Stimulated activated naive CD4-positive, alpha-beta T cell treated with Interleukin-2 at 50 U/mL for 16 hours (primary cell): ENCODE measurements around the gene CELSR3.

Experiments
- DNase-seq: peaks from one replicate; lab custom pipeline; 2025; lab: John Stamatoyannopoulos, UW

The CELSR3 gene

GRCh38 chr3:48662753-48663488 lies at the start of gene CELSR3:
TSS of gene CELSR3 (minus strand) at chr3:48662886. CDS start at chr3:48662634, 252 bp downstream.
- DNase-seq: peak; percentile 65

- no peak for DNase-seq
Observed at GRCh38 chr3:48711727-48712126, 49.0 kb upstream of the CELSR3 start.

- no peak for DNase-seq
Observed at GRCh38 chr3:48709051-48709461, 46.4 kb upstream of the CELSR3 start.

- no peak for DNase-seq
Observed at GRCh38 chr3:48708481-48708889, 45.8 kb upstream of the CELSR3 start.

- DNase-seq: no peak
Observed at GRCh38 chr3:48707157-48707556, 44.5 kb upstream of the CELSR3 start.

- no peak for DNase-seq
Observed at GRCh38 chr3:48702320-48702920, 39.7 kb upstream of the CELSR3 start.

- DNase-seq: no peak
Observed at GRCh38 chr3:48700731-48701405, 38.2 kb upstream of the CELSR3 start.

- no peak for DNase-seq
Observed at GRCh38 chr3:48698891-48699290, 36.2 kb upstream of the CELSR3 start.

- no peak for DNase-seq
Observed at GRCh38 chr3:48697952-48698351, 35.3 kb upstream of the CELSR3 start.

GRCh38 chr3:48696601-48697000 lies 33.9 kb upstream of the CELSR3 start:
- DNase-seq: no peak

- DNase-seq: no peak
Observed at GRCh38 chr3:48696156-48696555, 33.5 kb upstream of the CELSR3 start.

GRCh38 chr3:48695393-48695753 lies 32.7 kb upstream of the CELSR3 start:
- no peak for DNase-seq

- DNase-seq: no peak
Observed at GRCh38 chr3:48694610-48695392, 32.1 kb upstream of the CELSR3 start.

GRCh38 chr3:48693826-48694225 lies 31.1 kb upstream of the CELSR3 start:
- no peak for DNase-seq

- no peak for DNase-seq
Observed at GRCh38 chr3:48692551-48692950, 29.9 kb upstream of the CELSR3 start.

- DNase-seq: no peak
Observed at GRCh38 chr3:48690846-48691458, 28.3 kb upstream of the CELSR3 start.

- DNase-seq: no peak
Observed at GRCh38 chr3:48689384-48689783, 26.7 kb upstream of the CELSR3 start.

- no peak for DNase-seq
Observed at GRCh38 chr3:48688737-48689075, 26.0 kb upstream of the CELSR3 start.

- DNase-seq: no peak
Observed at GRCh38 chr3:48688032-48688736, 25.5 kb upstream of the CELSR3 start.

- DNase-seq: no peak
Observed at GRCh38 chr3:48687220-48687678, 24.6 kb upstream of the CELSR3 start.

GRCh38 chr3:48686538-48687219 lies 24.0 kb upstream of the CELSR3 start:
- no peak for DNase-seq
